ENCODE measurements around the gene WDR91.
"Not testable (repeated sequence)": the region's sequence is repeated elsewhere in the genome, so short reads cannot be mapped to it uniquely, and the experiment has no call there.

WDR91 gene

GRCh38 chr7:135211179-135211945 lies at the start of gene WDR91:
WDR91 (minus strand) TSS chr7:135211526; CDS start chr7:135211502, 24 bp downstream.
- DNase-seq = peak; percentile 90

GRCh38 chr7:135260470-135260869 lies 49.1 kb upstream of the WDR91 start:
- DNase-seq = no peak

GRCh38 chr7:135259702-135260101 lies 48.4 kb upstream of the WDR91 start:
- no peak for DNase-seq

GRCh38 chr7:135258585-135258984 lies 47.3 kb upstream of the WDR91 start:
- DNase-seq = no peak

GRCh38 chr7:135257790-135258189 lies 46.5 kb upstream of the WDR91 start:
- DNase-seq = no peak

- DNase-seq = no peak
These were observed 42.8 kb upstream of the WDR91 start for GRCh38 chr7:135253851-135254771.

- no peak for DNase-seq
These were observed 40.4 kb upstream of the WDR91 start for GRCh38 chr7:135251496-135252391.

- DNase-seq = no peak
These were observed 37.2 kb upstream of the WDR91 start for GRCh38 chr7:135248546-135248945.

GRCh38 chr7:135247746-135248471 lies 36.6 kb upstream of the WDR91 start:
- no peak for DNase-seq

GRCh38 chr7:135246191-135246825 lies 35.0 kb upstream of the WDR91 start:
- DNase-seq = no peak

- no peak for DNase-seq
These were observed 34.2 kb upstream of the WDR91 start for GRCh38 chr7:135245226-135246190.

- DNase-seq = no peak
These were observed 30.9 kb upstream of the WDR91 start for GRCh38 chr7:135242096-135242684.

- no peak for DNase-seq
These were observed 29.1 kb upstream of the WDR91 start for GRCh38 chr7:135240441-135240840.

GRCh38 chr7:135239263-135239662 lies 27.9 kb upstream of the WDR91 start:
- no peak for DNase-seq

GRCh38 chr7:135238112-135238744 lies 26.9 kb upstream of the WDR91 start:
- no peak for DNase-seq

GRCh38 chr7:135236727-135237126 lies 25.4 kb upstream of the WDR91 start:
- DNase-seq = no peak

- no peak for DNase-seq
These were observed 24.5 kb upstream of the WDR91 start for GRCh38 chr7:135235841-135236240.

GRCh38 chr7:135234727-135235126 lies 23.4 kb upstream of the WDR91 start:
- DNase-seq = no peak

- not testable (repeated sequence) for DNase-seq
These were observed 22.8 kb upstream of the WDR91 start for GRCh38 chr7:135234095-135234494.
